MCF 10A (cell line): Measurements from ENCODE around the gene MCM10. TPM values are rescaled to one million over a fixed set of nuclear protein-coding genes. Genes with fewer than 3 reads are reported as not detected.
A peak's percentile ranks its signal among the peaks of the same experiment; 100 is the strongest.

Source experiments
- BruUV-seq: library from RNA; stranded (reverse); fragments of 400-500 nt; replicated peaks from 2 replicates; lab custom pipeline; 2021; lab: Mats Ljungman, UMichigan
- CTCF ChIA-PET: fragments of 300-600 bp; sonication (Branson Sonifier 250); formaldehyde crosslinking; extraction: SDS; loops from one replicate; lab custom pipeline; 2021; ENCODE audit warnings: antibody characterized with exemption, inconsistent platforms; lab: Yijun Ruan, JAX
- POLR2A ChIA-PET: fragments of 300-600, 350-650 bp; sonication (Branson Sonifier 250); formaldehyde crosslinking; extraction: SDS; loops from one replicate; lab custom pipeline; 2020; ENCODE audit warnings: antibody characterized with exemption, inconsistent platforms; lab: Yijun Ruan, JAX
- DNase-seq: peaks from one replicate; pipeline ENCODE4 v3.0.0-alpha.2; 2018; ENCODE audit not compliant: unreplicated experiment
- H3K27ac Mint-ChIP-seq: one replicate; pipeline ENCODE4 v1.8.0; 2022; ENCODE audit warnings: mild to moderate bottlenecking, low read depth, mixed read lengths; ENCODE audit not compliant: unreplicated experiment
- H3K27me3 Mint-ChIP-seq: one replicate; pipeline ENCODE4 v1.8.0; 2022; ENCODE audit warnings: mixed read lengths; ENCODE audit not compliant: insufficient read depth, unreplicated experiment
- H3K36me3 Mint-ChIP-seq: one replicate; pipeline ENCODE4 v1.8.0; 2022; ENCODE audit warnings: mild to moderate bottlenecking, moderate library complexity, mixed read lengths; ENCODE audit not compliant: insufficient read depth, unreplicated experiment
- H3K4me1 Mint-ChIP-seq: one replicate; pipeline ENCODE4 v1.8.0; 2022; ENCODE audit warnings: mixed read lengths; ENCODE audit not compliant: insufficient read depth, unreplicated experiment
- H3K4me3 Mint-ChIP-seq: one replicate; pipeline ENCODE4 v1.8.0; 2022; ENCODE audit warnings: mild to moderate bottlenecking, moderate library complexity, mixed read lengths; ENCODE audit not compliant: unreplicated experiment
- H3K9me3 Mint-ChIP-seq: one replicate; pipeline ENCODE4 v1.8.0; 2022; ENCODE audit warnings: mixed read lengths; ENCODE audit not compliant: unreplicated experiment
- CTCF ChIP-seq: fragments of 200-600 bp; IDR thresholded peaks from one replicate; pipeline ENCODE4 v1.8.0; 2022; ENCODE audit warnings: antibody characterized with exemption, mild to moderate bottlenecking; ENCODE audit not compliant: unreplicated experiment
- intact Hi-C: fragments of 100-400 bp; cut with micrococcal nuclease; formaldehyde crosslinking; loops from 2 replicates; pipeline ENCODE4 v1.14.1; 2022
- total RNA-seq: library from RNA; stranded (reverse); gene quantifications from 2 replicates; pipeline ENCODE4 v1.2.3, GENCODE V29; 2022

The MCM10 gene
- total RNA-seq, 1 experiment from 2014 or later, result 6.0 TPM

DNA sequence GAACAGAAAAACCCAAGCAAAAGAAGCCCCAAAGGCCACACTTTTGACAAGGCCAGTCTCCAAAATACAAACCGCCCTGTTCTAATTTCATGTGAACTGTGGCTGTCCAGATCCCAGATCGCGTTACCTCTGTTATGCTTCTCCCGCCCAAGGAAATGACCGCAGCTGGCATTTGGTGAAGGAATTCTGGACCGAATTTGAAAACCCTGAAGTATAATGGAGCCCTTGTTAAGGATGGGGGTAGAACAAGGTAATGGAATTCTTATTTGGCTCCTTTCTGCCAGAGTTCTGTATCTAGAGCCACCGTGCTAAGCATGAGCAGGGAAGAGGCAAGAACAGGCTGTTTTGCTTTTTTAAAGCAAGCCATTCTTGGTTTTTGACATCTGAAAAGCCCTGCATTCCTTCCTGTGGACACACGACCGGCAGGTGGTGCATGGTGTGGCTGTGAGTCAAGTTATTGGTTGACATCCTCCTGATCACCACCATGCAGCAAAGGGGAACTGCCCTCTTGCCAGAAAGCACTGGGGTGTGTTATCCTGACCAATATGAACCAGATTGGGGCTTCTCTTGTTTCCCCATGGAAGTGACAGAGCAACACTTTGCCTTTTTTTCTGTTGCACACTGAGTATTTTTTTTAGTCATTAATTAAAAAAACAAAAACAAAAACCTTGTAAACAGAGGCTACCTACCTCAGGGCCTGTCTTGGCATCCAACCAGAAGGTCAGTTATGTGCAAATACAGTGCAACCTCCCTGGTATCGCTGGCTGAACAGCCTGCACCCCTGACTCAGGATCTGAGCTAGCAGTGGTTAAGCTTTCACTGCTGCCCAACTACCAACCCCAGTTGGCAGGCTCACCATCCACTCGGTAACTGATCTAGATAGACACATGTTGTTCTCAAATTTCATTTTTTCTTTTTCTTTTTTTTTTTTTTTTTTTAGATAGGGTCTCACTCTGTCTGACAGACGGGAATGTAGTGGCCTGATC, 58.6 kb downstream of the MCM10 start:
- intact Hi-C loops, result loop anchor here (5.0 kb wide), 1 partner anchor 82 kb away; the partner anchor contains the start of gene PHYH
- H3K4me1 Mint-ChIP-seq, result no peaks in the 10 kb centered on the region
- ChIA-PET CTCF (interaction anchor here (0.6 to 1.7 kb wide), 5 partner anchors 9 to 125 kb away, joined by 3 to 8 read pairs (median 3); no protein-coding TSS in a partner anchor), POLR2A (no interaction called here)
- TF ChIP-seq CTCF, result peak; percentile 15
- H3K27me3 Mint-ChIP-seq, result no peaks in the 10 kb centered on the region
- no peaks in the 10 kb centered on the region for H3K9me3 Mint-ChIP-seq
- DNase-seq, result peak; percentile 43
- H3K4me3 Mint-ChIP-seq, result no peak overlapping the region
- no peak overlapping the region for H3K27ac Mint-ChIP-seq
- H3K36me3 Mint-ChIP-seq, result no peaks in the 10 kb centered on the region
- no TSS peak for BruUV-seq

- no peaks in the 10 kb centered on the region for H3K4me1 Mint-ChIP-seq
- intact Hi-C loops, result loop anchor here (5.0 kb wide), 1 partner anchor 81 kb away; the partner anchor contains the start of gene PHYH
- CTCF ChIA-PET, result no interaction called here
These were observed 60.2 kb downstream of the MCM10 start for GRCh38 chr10:13221572-13221971.

DNA sequence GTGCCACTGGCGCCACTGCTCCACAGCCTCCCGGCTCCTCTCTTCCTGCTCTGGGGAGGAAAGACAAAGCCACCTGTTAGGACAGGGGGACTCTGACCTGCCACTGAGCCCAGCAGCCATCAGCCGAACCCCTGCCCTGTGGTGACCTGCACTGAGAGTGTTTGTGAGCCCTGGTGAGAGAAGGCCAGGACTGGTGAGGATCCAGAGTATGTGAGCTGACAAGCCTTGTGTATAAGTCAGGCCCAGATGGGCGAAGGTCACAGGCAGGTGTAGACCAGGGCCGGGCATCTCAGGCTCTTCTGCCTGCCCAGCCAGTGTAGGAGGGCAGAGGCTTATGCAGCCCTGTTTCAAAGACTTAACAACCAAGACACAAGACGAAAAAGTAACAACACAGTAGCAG, 60.8 kb downstream of the MCM10 start:
- Mint-ChIP-seq H3K4me3 (no peak overlapping the region), H3K4me1 (no peaks in the 10 kb centered on the region), H3K9me3 (no peaks in the 10 kb centered on the region), H3K36me3 (no peaks in the 10 kb centered on the region), H3K27ac (no peak overlapping the region), H3K27me3 (no peaks in the 10 kb centered on the region)
- intact Hi-C loops, result loop anchor here (5.0 kb wide), 1 partner anchor 80 kb away; the partner anchor contains the start of gene PHYH
- TF ChIP-seq CTCF, result no peak
- POLR2A ChIA-PET, result no interaction called here
- DNase-seq, result no peak
- CTCF ChIA-PET, result interaction anchor here (0.6 kb wide), 1 partner anchor 13 kb away, joined by 4 read pairs; no protein-coding TSS in a partner anchor
- no TSS peak for BruUV-seq

More at GRCh38 chr10:13221572-13221971, 60.2 kb downstream of the MCM10 start:
- BruUV-seq, result no TSS peak
- no peak for TF ChIP-seq CTCF
- no peak for DNase-seq
- H3K4me3 Mint-ChIP-seq, result no peak overlapping the region
- POLR2A ChIA-PET, result no interaction called here
- H3K9me3 Mint-ChIP-seq, result no peaks in the 10 kb centered on the region
- H3K36me3 Mint-ChIP-seq, result no peaks in the 10 kb centered on the region
- no peak overlapping the region for H3K27ac Mint-ChIP-seq
- H3K27me3 Mint-ChIP-seq, result no peaks in the 10 kb centered on the region

DNA sequence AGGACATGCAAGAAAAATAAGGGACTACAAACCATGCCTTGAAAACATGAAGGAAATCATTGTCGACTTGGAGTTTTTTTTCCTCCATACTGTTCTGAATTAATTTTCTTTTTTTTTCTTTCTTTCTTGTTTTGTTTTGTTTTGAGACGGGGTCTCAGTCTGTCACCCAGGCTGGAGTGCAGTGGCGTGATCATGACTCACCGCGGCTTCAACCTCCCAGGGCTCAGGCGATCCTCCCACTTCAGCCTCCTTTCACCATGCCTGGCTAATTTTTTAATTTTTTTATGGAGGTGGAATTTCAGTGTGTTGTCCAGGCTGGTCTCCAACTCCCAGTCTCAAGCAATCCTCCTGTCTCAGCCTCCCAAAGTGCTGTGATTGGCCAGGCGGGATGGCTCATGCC, 61.2 kb downstream of the MCM10 start:
- Mint-ChIP-seq H3K4me3 (no peak overlapping the region), H3K9me3 (no peaks in the 10 kb centered on the region), H3K4me1 (no peaks in the 10 kb centered on the region), H3K36me3 (no peaks in the 10 kb centered on the region), H3K27ac (no peak overlapping the region), H3K27me3 (no peaks in the 10 kb centered on the region)
- DNase-seq, result no peak
- intact Hi-C loops, result loop anchor here (5.0 kb wide), 1 partner anchor 80 kb away; the partner anchor contains the start of gene PHYH
- CTCF ChIA-PET, result interaction anchor here (0.6 kb wide), 1 partner anchor 14 kb away, joined by 4 read pairs; no protein-coding TSS in a partner anchor
- no TSS peak for BruUV-seq
- TF ChIP-seq CTCF, result no peak
- POLR2A ChIA-PET, result no interaction called here
